HFF-Myc (cell line): ENCODE results near the gene ARL6IP6.
"Not testable (repeated sequence)": the region's sequence is repeated elsewhere in the genome, so short reads cannot be mapped to it uniquely, and the experiment has no call there.

ENCODE experiments used
- DNase-seq: peaks from one replicate; pipeline ENCODE4 v3.0.0-alpha.2; 2011; ENCODE audit warnings: low read depth; ENCODE audit errors: extremely low read depth
- H3K4me3 ChIP-seq: replicated peaks from 2 replicates; pipeline ENCODE4 v1.5.1; 2011; ENCODE audit warnings: low read depth, mild to moderate bottlenecking, control low read depth, low read length
- TF ChIP-seq, protein P1 (sequence below): IDR thresholded peaks from 2 replicates; pipeline ENCODE4 v1.5.1; 2012; ENCODE audit warnings: mild to moderate bottlenecking, low read depth, low read length, control low read depth; ENCODE audit errors: missing control alignments

Gene ARL6IP6

GRCh38 chr2:152740743-152741328 is 22.4 kb downstream of the ARL6IP6 start:
- TF ChIP-seq, protein P1, sequence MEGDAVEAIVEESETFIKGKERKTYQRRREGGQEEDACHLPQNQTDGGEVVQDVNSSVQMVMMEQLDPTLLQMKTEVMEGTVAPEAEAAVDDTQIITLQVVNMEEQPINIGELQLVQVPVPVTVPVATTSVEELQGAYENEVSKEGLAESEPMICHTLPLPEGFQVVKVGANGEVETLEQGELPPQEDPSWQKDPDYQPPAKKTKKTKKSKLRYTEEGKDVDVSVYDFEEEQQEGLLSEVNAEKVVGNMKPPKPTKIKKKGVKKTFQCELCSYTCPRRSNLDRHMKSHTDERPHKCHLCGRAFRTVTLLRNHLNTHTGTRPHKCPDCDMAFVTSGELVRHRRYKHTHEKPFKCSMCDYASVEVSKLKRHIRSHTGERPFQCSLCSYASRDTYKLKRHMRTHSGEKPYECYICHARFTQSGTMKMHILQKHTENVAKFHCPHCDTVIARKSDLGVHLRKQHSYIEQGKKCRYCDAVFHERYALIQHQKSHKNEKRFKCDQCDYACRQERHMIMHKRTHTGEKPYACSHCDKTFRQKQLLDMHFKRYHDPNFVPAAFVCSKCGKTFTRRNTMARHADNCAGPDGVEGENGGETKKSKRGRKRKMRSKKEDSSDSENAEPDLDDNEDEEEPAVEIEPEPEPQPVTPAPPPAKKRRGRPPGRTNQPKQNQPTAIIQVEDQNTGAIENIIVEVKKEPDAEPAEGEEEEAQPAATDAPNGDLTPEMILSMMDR: peak; percentile 47

GRCh38 chr2:152743002-152743401 is 24.6 kb downstream of the ARL6IP6 start:
- H3K4me3 ChIP-seq: no peak overlapping the region
- no peak for DNase-seq
- TF ChIP-seq, protein P1: peak; percentile 29

More at GRCh38 chr2:152740743-152741328, 22.4 kb downstream of the ARL6IP6 start:
- DNase-seq: peak; percentile 35
- no peak overlapping the region for H3K4me3 ChIP-seq

DNA sequence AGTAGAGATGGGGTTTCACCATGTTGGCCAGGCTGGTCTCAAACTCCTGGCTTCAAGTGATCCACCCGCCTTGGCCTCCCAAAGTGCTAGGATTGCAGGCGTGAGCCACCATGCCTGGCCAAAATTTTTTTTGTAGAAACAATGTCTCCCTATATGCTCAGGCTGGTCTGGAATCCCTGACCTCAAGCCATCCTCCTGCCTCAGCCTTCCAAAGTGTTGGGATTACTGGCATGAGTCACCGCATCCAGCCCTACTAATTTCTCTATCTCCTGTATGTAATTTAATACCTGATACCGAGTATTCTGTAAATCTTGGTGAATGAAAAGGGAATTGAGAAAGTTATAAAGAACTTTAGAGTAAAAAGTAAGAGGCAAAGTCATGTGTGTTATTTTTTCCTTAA is 29.3 kb downstream of the ARL6IP6 start:
- DNase-seq, H3K4me3 ChIP-seq: not testable (repeated sequence)

- no peak for DNase-seq
- TF ChIP-seq, protein P1: peak; percentile 48
- no peak overlapping the region for H3K4me3 ChIP-seq
Observed at GRCh38 chr2:152755029-152755428, 36.6 kb downstream of the ARL6IP6 start.

DNA sequence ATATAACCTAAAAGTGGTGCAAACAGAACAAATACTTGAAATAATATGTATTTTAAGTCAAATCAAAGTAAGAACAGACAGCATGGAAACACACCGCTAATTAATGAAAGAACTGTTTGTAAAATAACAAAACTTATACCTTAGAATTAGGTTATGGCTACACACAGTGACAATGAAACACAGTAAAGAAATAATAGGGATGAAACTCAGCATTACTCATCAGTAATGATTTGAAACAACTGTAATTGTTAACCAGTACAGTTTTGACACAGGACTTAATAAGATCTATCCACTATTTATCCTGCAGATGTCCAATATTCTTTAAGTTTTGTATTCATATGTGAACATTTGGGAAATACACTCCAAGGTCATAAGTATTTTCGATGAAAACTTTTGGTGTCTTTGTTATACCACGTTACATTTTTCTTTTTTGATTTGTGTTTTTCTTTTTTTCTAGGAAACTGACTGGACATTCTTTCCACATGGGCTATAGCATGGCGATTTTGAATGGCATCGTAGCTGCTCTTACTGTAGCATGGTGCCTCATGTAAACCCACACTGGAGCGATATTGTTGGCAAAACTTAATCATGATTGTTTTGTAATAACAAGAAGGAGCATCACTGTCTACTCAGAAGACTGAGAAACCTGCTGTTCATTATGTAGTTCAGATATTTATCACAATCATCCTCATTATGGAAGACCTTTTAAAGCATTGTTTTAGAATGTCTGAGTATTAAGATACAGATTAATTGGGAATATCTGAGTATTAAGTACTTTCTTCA is 41.1 kb downstream of the ARL6IP6 start:
- no peak overlapping the region for H3K4me3 ChIP-seq
- TF ChIP-seq, protein P1: no peak
- DNase-seq: no peak

- no peak overlapping the region for H3K4me3 ChIP-seq
- TF ChIP-seq, protein P1: no peak
- DNase-seq: no peak
Observed at GRCh38 chr2:152761214-152761613, 42.8 kb downstream of the ARL6IP6 start.

- H3K4me3 ChIP-seq: no peak overlapping the region
- TF ChIP-seq, protein P1: no peak
- no peak for DNase-seq
Observed at GRCh38 chr2:152762202-152762601, 43.8 kb downstream of the ARL6IP6 start.

GRCh38 chr2:152763208-152763607 is 44.8 kb downstream of the ARL6IP6 start:
- H3K4me3 ChIP-seq, DNase-seq: not testable (repeated sequence)
